ENCODE measurements around the gene KIF2A.

KIF2A gene

GRCh38 chr5:62271370-62271769, 34.6 kb upstream of the KIF2A start:
- TF ChIP-seq SIN3A (IDR thresholded peaks at IDR 0.05; ENCODE audit: borderline replicate concordance, insufficient read depth, low read length) (no peak), POLR2AphosphoS5 (IDR thresholded peaks at IDR 0.05; ENCODE audit: low read depth, low read length) (no peak), FOXP2 (optimal IDR thresholded peaks at IDR 0.05; ENCODE audit: borderline replicate concordance, extremely low read depth, extremely low read length, insufficient read depth) (no peak), REST (IDR thresholded peaks at IDR 0.05; ENCODE audit: insufficient read depth in 1 of 2, low read depth in 2 of 2, low read length in 2 of 2) (no peak), TAF1 (IDR thresholded peaks at IDR 0.05; ENCODE audit: borderline replicate concordance, insufficient read depth, low read length) (no peak)

GRCh38 chr5:62271870-62272269, 34.1 kb upstream of the KIF2A start:
- TF ChIP-seq POLR2AphosphoS5 (IDR thresholded peaks at IDR 0.05; ENCODE audit: low read depth, low read length) (no peak), REST (IDR thresholded peaks at IDR 0.05; ENCODE audit: insufficient read depth in 1 of 2, low read depth in 2 of 2, low read length in 2 of 2) (no peak), FOXP2 (optimal IDR thresholded peaks at IDR 0.05; ENCODE audit: borderline replicate concordance, extremely low read depth, extremely low read length, insufficient read depth) (no peak), TAF1 (IDR thresholded peaks at IDR 0.05; ENCODE audit: borderline replicate concordance, insufficient read depth, low read length) (no peak), SIN3A (IDR thresholded peaks at IDR 0.05; ENCODE audit: borderline replicate concordance, insufficient read depth, low read length) (no peak)

GRCh38 chr5:62273687-62274086, 32.3 kb upstream of the KIF2A start:
- TF ChIP-seq REST (IDR thresholded peaks at IDR 0.05; ENCODE audit: insufficient read depth in 1 of 2, low read depth in 2 of 2, low read length in 2 of 2) (no peak), FOXP2 (optimal IDR thresholded peaks at IDR 0.05; ENCODE audit: borderline replicate concordance, extremely low read depth, extremely low read length, insufficient read depth) (no peak), SIN3A (IDR thresholded peaks at IDR 0.05; ENCODE audit: borderline replicate concordance, insufficient read depth, low read length) (no peak), TAF1 (IDR thresholded peaks at IDR 0.05; ENCODE audit: borderline replicate concordance, insufficient read depth, low read length) (no peak)

- TF ChIP-seq SIN3A (IDR thresholded peaks at IDR 0.05; ENCODE audit: borderline replicate concordance, insufficient read depth, low read length) = no peak
- TF ChIP-seq REST (IDR thresholded peaks at IDR 0.05; ENCODE audit: insufficient read depth in 1 of 2, low read depth in 2 of 2, low read length in 2 of 2) = no peak
- TF ChIP-seq FOXP2 (optimal IDR thresholded peaks at IDR 0.05; ENCODE audit: borderline replicate concordance, extremely low read depth, extremely low read length, insufficient read depth) = no peak
- TF ChIP-seq TAF1 (IDR thresholded peaks at IDR 0.05; ENCODE audit: borderline replicate concordance, insufficient read depth, low read length) = no peak
- TF ChIP-seq POLR2AphosphoS5 (IDR thresholded peaks at IDR 0.05; ENCODE audit: low read depth, low read length) = no peak
Observed at GRCh38 chr5:62275581-62275980, 30.4 kb upstream of the KIF2A start.

GRCh38 chr5:62281411-62281810, 24.6 kb upstream of the KIF2A start:
- no peak for TF ChIP-seq FOXP2 (optimal IDR thresholded peaks at IDR 0.05; ENCODE audit: borderline replicate concordance, extremely low read depth, extremely low read length, insufficient read depth)
- TF ChIP-seq POLR2AphosphoS5 (IDR thresholded peaks at IDR 0.05; ENCODE audit: low read depth, low read length) = no peak
- no peak for TF ChIP-seq TAF1 (IDR thresholded peaks at IDR 0.05; ENCODE audit: borderline replicate concordance, insufficient read depth, low read length)
- no peak for TF ChIP-seq SIN3A (IDR thresholded peaks at IDR 0.05; ENCODE audit: borderline replicate concordance, insufficient read depth, low read length)
- no peak for TF ChIP-seq REST (IDR thresholded peaks at IDR 0.05; ENCODE audit: insufficient read depth in 1 of 2, low read depth in 2 of 2, low read length in 2 of 2)
